Hematopoietic multipotent progenitor cell (in vitro differentiated cells): ENCODE data around the gene ZNF385B. TPM values are rescaled to one million over a fixed set of nuclear protein-coding genes. Genes with fewer than 3 reads are reported as not detected.

ENCODE experiments used
- DNase-seq, 3 donors: peaks; one replicate each; pipeline ENCODE4 v3.0.0-alpha.2; 2011 to 2015; ENCODE audit warnings: low read depth in 2 of 3, low spot score in 2 of 3
- total RNA-seq: library from RNA; depleted of rRNA; stranded (reverse); fragments of >200 nt; gene quantifications from one replicate; pipeline ENCODE4 v1.2.3, GENCODE V29; 2012

The ZNF385B gene
- total RNA-seq, 1 donor = not detected

DNA sequence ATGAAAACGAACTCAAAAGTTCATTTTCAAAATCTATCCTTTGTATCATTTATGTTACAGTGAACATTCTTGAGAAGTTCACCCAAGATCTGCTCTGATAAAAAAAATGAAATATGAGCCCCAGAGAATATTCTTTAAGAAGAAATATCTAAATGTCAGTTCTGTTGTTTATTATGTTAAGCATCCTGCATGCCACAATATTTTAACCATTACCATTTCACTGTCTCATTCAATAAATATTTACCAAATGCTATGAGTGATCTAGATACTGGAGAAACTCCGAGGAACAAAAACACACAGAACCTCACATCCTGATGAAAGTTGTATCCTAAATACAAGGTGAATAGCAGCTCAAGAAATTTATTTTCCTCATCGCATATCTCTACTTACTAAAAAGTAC, 170.2 kb downstream of the ZNF385B start:
- no peak for DNase-seq

DNA sequence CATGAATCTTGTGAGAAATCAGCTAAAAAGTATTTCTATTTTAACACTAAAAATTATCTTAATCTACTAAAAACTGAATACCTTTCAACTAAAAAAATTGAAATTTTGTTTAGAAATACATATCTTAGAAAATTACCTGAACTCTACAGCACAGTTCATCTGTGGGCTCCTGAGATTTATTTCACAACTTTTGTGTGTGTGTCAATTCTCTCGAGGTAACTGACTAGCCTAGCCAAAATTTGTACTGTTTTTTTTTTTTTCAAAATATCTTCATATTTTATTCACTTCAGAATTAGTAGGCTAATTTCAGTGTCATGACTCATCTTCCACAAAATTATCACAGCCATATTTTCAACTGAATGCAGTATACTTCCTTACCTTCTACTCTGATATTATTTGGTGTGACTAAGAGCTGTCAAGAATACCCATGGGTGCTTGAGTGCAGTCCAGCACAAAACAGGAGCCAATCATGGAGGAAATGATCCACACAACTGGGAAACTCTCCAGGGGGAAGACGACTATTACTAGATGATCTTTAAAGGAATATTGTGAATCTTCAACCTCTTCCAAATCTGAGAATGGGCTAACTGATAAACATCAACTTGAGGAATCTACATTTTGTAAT, 174.6 kb downstream of the ZNF385B start:
- DNase-seq = no peak

DNA sequence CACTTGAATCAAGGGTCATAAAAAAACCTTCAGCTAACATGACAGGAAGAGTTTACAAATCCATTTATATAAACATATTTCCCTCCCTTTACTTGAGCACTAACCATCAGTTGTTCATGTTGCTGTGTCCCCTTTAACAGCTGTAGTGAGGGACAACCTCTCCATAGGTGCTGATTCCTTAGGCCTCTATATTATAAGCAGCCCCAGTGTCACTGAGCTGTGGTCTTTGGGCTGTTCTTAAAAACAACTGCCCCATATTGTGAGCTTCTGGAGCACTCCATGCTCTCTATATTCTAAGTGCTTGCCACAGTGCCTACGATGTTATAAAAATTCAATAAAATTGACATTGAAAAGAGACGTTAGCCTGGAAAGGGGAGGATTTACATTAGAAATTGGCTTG, 175.3 kb downstream of the ZNF385B start:
- no peak for DNase-seq

DNA sequence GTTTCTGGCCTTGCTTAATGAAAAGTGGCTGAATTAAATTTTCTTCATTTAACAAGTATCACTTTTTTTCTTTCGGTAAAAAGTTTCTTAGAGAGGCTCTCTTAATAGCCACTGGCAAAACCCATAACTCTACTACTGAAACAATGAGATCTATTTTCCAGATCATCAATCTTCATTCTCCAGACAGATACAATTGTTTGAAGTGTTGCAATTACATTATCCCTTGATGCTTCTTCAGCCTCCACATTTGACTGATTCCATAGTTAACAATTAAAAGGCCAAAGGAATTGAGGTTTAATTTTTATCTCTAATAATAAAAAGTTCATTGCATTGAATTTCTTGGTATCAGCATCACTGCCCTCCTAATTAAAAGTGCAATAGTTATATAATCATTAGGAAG, 176.3 kb downstream of the ZNF385B start:
- DNase-seq = no peak

DNA sequence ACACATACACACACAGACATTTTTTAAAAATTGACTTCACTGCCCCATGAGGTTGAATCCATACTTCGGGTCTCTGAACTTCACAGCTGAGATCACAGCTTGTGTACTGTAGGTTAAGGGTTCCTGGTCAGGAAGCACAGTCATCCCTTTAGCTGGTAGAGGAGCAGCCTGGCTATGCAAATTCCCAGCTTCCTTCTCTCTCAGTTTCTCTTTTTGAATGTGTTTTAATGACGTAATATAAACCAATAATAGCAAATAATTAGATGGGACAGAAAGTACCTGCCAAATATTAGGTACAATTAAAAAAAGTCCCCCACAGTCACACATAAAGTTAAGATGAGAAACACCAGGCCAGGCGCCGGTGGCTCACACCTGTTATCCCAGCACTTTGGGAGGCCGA, 178.7 kb downstream of the ZNF385B start:
- no peak for DNase-seq

DNA sequence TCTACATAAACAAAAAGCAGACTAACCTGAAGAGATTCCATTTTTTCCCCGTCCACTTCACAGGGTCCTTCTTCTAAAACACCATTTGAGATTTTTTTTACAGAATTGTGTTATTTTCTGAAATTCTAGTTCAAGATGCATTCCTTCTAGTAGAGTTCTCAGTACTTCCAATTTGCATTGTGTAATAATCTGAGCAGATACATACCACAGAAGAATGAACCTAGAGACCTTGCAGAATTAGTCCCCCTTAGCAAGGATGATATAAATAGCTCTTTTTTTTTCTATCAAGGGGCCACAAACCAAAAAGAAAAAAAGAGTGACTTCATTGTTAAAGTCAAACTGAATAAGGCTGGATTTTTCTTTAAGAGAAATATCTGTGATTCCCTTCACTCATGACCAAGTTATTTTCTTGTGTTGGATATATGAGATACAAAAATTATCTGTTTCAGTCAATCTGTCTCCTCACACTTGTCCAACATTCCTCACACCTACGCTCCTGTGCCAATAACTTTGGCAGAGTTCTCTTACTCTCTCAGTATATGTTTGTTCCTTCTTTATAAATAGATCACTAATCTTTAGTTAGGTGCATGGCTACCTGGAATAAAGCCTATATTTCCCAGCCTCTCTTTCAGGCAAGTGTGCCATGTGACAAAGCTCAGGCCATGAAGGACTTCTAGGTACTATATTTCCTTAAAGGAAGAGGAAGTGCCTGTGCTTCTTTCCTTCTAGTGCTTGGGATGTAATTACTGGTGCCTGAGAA, 183.5 kb downstream of the ZNF385B start:
- no peak for DNase-seq

DNA sequence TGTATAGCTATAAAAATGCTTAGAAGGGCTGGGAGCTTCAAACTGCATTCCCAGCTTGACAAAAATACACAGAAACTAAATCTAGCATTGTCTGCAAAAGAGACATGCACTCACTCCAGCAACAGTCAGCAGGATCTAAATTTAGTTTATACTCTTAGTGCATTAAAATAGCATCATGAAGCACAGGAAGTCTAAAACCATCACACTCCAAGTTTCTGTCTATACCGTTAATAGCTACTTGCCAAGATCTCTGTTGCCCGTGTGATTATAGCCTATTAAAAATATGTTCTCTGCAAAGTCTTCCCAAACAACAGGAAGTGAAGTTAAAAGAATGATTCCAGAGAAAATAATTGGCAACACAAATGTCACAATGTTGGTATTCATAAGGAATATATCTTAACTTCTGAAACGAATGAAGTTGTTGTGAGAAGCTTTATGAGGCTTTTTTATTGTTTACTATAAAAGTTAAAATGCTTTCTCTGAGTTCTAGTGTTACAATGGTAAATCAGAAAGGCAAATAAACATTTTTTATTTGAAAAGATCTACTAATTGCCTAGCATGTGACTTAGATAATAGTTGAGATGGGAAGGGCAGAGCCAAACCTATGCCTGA, 184.2 kb downstream of the ZNF385B start:
- no peak for DNase-seq

DNA sequence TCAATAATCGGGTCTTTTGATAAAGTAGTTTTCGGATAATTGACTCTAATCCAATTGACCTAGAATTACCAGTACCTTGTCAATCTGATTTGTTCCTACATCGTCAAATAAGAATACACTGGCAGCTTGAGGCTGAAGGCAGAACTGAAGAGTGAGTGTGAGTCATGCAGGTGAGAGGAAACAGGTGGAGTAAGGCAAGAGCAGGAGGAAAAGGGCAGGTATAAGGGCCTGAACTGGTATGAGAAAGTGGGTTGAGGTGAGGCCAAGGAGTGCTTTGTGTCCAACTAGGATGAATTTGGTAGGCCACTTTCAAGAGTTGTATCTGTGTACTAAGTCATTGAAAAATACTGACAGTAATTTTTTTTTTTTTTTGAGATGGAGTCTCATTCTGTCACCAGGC, 186.0 kb downstream of the ZNF385B start:
- DNase-seq = no peak

DNA sequence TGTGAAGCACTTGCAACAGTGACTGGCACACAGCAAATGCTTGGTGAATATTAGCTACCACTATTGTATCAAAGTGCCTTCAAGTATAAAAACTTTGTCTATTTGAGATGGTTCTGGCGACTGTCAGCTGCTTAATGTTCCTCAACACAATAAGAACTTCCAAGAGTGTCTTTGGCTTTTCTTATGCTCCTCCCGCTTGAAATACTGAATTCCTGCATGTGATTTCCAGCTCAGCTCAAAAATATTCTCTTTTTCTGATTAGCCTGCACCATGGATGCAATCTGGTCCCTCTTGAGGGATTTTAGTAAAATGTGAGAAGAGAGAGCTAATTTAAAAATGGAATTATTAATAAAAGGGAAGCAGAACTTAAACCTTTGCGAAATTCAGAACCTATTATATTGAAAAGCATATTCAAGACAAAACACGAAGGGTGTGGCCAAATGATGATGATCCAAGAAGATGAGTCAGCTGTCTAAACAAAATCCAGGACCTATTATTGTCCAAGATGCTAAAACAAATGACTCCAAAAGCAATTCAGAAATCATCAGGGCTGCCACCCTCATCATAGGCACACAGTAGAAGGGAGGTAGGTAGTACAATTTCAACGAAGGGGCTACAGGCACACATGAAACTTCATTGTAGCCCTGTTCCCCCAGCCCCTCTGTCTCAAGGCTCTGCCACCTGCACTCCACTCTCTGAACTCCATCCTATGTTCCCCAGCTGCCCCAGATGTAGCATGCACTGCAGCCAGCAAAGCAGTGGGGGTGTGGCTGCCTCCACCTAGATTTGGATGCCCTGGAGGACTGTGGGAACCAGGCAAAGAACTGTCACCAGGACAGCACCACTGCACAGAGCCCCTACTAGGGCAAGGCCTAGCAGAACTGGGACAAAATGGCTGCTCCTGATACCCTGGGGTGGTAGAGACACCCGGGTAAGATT, 190.1 kb downstream of the ZNF385B start:
- DNase-seq = no peak

DNA sequence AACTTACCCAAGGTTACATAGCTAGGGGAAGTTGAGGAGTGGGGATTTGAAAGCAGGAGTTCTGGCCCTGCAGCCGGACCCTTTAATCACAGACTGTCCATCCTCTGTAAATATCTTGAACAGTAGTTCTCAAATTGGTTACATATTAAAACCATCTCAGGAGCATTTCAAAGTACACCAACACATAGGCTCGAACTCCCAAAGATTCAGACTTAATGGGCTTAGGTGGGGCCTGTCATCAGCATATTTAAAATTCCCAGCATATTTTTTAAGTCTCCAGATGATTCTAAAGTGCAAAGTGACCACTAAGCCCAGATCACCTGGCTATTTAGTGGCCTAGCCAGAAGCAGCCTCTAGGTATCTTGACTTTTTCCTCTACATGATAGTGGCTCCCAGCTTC, 192.2 kb downstream of the ZNF385B start:
- no peak for DNase-seq

DNA sequence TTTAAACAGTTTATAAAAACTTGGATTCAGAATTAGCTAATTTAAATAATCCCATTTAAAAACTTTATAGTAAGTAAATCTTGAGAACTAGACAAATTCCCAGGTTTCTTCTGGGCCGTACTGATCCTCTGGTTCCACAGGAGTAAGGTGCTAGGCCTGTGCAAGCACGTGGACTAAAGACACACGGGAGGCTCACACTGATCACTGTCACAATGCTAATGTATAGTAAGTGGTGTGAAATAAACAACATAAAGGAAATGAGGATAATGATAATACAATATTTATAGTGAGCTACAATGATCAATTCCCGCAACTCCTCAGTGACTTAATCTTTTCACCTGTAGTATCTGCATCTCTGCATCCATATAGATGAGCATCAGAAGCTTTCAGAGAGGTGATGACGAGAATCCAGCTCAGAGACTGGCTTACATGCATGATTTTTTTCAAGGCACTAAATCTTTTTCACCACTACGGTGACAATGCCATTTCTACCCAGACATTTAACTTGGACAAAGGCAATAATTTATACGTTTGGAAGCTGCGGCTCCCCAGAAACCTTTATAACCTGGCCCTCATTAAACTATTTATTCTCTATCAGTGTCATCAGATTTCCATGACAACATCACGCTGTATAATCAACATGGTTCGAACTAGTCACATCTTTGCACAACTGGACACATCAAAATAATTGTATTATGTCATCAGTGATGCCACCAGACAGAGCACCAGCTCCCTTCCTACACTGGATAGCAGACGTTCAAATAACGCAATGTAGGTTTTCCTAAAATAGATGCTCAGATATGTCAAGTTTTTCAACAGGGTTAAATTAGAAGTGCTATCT, 196.2 kb downstream of the ZNF385B start:
- DNase-seq = no peak

DNA sequence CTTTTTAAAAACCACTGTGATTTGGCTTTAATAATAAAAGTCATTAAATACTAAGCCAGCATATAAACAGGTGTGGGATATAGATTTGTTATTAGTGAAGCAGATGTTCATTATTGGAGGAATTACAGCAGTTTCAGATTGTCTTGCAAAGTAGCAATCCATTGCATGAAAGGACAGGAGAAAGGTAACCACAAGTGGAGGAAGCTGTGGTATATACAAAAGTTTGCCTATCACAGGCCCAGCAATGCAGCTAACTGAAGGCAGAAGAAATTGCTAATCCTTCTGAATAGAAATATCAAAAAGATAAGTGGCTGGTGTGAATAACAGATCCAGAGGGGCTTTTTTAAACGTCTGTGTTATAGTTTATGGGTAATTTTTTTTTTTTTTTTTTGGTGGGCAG, 199.4 kb downstream of the ZNF385B start:
- no peak for DNase-seq

DNA sequence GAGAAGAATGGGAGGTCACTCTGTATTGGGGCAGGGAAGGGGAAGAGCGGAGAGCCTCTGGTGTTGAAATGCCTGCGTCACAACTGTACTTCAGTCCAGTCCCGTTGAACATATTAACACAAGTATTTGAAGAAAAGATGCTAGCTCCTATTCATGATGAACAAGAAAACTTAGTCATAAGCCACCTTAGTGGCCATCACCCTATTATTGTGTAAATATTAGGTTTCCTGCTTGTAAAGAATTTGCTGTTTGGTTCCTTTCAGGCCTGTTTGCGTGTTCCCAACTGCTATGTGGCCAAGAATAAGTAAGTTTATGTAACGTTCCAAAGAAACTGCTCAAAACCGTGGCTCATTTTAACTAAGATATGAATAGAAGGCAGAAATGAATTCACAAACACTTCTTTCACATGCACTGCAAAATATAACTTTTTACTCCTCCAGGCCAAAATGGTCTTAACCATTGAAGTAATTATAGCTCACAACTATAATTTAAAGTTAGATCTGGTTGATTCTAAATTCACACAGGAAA, 204.3 kb downstream of the ZNF385B start:
- no peak for DNase-seq

DNA sequence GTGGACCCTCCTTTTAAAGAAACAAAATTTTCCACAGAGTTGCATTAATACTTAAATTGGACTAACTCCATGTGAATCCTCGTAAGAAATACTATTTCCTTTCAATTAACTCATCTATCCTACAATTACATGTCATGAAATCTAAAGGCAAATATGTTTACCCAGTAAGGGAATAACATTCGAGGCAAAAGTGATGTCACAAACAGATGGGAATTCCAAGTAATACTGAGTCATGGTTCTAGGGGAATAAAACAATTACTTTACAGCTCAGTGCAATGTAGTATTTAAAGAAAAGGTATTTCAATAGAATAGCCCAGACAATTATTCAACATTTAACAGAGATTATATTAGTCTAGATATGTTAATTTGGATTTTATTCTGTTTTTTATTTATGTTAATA, 205.8 kb downstream of the ZNF385B start:
- no peak for DNase-seq

DNA sequence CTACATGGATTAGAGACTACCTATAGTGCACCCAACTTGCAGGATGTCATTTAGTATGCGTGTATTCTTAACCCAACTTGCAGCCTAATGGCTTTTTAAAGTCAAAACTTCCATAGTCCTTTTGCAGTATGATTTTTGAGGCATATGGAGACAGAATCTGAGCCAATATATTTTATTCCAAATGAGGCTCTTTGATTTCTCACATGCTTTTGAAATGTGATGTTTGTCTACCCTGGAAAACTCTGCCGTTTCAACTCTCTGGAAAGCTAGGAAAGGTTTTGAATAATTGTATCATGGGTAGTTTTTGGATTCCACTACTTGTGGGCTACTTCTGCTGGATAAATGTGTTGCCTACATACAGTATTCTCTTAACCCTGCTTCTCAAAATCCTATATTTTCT, 206.6 kb downstream of the ZNF385B start:
- no peak for DNase-seq

DNA sequence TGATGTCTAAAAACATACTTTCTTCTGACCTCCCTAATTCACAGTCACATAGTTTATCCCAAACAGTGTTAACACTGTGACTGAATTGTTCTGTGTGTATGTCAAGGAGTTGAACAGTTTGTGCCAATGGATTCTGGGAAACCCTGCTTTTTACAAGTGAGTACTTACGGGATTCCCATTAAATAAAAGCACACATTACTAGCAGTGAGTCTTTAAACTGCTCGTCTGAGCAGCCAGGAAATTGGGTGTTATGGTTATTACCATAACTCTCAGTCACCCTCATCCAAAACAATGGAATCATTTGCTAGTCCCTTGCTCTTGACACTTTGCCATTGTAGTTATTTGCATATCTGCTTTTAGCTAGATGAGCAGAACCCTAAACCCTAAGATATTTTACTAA, 209.1 kb downstream of the ZNF385B start:
- DNase-seq = no peak

DNA sequence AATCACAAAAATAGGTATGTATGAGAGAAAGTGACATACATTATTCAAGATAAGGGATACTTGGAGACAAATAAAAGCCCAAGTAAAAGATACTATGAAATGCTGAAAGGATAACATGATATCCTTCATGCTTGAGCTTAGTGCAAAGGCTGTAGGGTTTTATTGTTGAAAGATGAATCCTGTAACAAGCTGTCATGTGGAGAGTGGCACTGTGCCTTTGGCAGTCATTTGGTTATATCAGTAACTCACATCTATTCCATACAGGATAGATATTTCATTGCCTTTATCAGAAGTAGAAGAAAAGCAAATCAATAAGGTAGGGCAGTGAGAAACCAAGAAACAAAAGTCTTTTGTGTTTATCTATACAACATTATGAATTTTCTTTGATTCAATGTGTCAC, 211.0 kb downstream of the ZNF385B start:
- no peak for DNase-seq

DNA sequence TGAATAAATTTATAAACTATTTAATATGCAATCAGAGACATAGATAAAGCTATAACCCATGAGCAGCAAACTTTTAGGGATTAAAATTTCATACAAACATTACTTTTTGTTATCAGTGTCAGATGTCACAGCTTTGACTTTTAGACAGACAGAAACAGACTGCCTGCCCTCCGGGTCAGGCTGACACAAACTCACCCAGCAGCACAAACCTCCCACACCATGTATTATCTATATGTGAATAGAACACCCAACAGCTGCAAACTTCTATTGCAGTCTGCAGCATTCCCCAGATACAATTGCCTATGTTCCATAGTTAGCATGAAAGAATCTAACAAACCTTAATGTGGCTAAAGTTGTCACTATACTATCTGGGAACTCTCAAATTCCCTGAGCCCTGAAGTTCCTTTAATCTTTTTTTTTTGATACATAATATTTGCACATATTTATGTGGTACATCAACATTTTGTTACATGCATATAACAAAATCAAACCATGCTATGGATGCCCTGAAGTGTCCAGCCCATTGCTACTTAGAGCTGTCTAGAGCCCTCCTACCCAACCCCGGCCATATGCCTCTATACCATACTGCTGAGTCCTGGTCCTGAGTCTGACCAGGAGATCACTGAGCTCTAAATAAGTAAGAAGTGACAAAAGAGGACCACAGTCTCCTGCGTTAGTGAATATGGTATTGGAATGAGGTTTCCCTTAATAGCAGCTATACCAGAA, 214.4 kb downstream of the ZNF385B start:
- no peak for DNase-seq

DNA sequence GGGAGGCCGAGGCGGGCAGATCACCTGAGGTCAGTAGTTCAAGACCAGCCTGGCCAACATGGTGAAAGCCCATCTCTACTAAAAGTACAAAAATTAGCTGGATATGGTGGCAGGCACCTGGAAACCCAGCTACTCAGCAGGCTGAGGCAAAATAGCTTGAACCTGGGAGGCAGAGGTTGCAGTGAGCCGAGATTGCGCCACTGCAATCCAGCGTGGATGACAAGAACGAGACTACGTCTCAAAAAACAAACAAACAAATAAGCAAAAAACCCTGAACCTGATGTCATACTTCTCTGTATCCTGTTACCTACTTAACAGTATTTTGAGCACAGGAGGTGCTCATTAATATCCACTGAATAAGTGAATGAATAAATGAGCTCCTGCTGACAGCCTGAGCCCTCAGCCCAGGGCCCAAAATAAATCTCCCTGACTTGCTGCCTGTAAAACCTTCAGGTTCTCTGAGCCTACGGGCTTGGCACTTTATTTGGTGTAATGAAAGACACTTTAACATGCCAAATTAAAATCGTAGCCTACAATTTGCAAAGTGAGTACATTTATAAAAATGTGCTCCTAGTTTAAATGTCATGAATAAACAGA, 215.1 kb downstream of the ZNF385B start:
- DNase-seq = no peak
